Measurements from ENCODE around the gene PRDM16. TPM values are rescaled to one million over a fixed set of nuclear protein-coding genes. Genes with fewer than 3 reads are reported as not detected.

PRDM16 gene
- polyA plus RNA-seq, 1 of the 3 experiments (the other 2 are of a cell fraction) = not detected

DNA sequence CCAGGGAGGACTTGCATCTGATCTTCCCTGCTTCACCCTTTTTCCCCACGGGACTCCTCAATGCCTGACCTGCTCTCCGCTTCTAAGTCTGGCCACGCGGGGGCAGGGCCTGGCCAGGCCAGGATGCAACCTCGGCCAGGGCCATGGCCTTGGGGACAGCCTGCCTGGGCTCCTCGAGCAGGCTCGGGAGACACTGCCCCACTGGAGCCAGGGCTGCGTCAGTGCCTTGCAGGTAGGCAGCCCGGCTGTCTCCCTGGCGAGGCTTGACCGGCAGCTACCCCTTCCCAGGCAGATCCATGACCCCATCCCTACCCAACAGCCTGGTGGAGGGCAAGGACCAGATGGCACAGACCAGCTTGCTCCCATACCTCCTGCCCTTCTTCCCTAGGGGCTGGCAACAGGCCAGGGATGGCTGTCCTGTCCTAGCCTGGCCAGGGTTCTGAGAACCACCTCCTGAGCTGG lies 2.7 kb upstream of the PRDM16 start (continued):
- TF ChIP-seq RAD21 (IDR thresholded peaks at IDR 0.05; ENCODE audit: low read length) = peak; percentile 47
- TF ChIP-seq POLR2AphosphoS5 (IDR thresholded peaks at IDR 0.05; ENCODE audit: low read depth, low read length) = no peak
- TF ChIP-seq GABPA (IDR thresholded peaks at IDR 0.05; ENCODE audit: low read depth) = no peak
- no peak for TF ChIP-seq SIN3A (IDR thresholded peaks at IDR 0.05; ENCODE audit: borderline replicate concordance, low read depth, low read length)

DNA sequence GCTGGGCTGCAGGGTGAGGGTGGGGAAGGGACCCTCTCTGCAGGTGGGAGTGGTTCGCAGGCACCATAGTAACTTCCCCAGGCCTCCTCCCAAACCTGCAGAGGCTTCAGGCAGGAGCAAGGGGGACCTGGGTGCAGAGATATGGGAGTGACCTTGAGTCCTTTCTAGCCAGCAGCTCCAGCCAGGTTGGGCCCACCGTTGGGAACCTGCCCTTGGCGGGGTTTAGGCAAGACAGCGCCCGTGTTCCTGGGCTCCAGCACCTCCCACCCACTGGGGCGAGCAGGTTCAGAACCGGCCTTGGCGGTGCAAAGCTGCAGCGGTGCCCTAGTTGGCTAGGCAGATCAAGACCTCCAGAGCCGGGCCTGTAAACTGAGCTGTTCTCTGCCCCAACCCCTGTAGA lies 2.2 kb upstream of the PRDM16 start:
- Histone ChIP-seq H3K9me3 (no peaks in the 10 kb centered on the region), H3K27me3 (ENCODE audit: insufficient read depth) (peaks cover 59% of the 10 kb centered on the region), H3K4me3 (ENCODE audit: low read depth in 2 of 2, low read length in 1 of 2) (no peak overlapping the region), H3K9ac (no peak overlapping the region), H3K27ac (ENCODE audit: low read depth in 2 of 2, low read length in 1 of 2) (no peak overlapping the region), H3K36me3 (replicated peaks in 1 of 2; ENCODE audit: control insufficient read depth in 1 of 2, insufficient read depth in 2 of 2, low read length in 1 of 2) (no peaks in the 10 kb centered on the region), H3K9me2 (no peaks in the 10 kb centered on the region), H4K20me1 (ENCODE audit: insufficient read depth) (no peaks in the 10 kb centered on the region), H3K4me1 (ENCODE audit: control insufficient read depth in 1 of 2, insufficient read depth in 2 of 2, low read depth in 1 of 2, low read length in 1 of 2) (no peaks in the 10 kb centered on the region), H3K4me2 (no peak overlapping the region), H2AFZ (ENCODE audit: low read depth) (no peak overlapping the region), H3F3A (replicated peaks; ENCODE audit: insufficient read depth) (no peaks in the 10 kb centered on the region), H3K79me2 (ENCODE audit: insufficient read depth) (no peaks in the 10 kb centered on the region)
- POLR2A ChIA-PET = no interaction called here
- peak; percentile 16 for DNase-seq
- no peak for TF ChIP-seq RFX5 (IDR thresholded peaks at IDR 0.05; ENCODE audit: low read length)
- TF ChIP-seq, protein P1, sequence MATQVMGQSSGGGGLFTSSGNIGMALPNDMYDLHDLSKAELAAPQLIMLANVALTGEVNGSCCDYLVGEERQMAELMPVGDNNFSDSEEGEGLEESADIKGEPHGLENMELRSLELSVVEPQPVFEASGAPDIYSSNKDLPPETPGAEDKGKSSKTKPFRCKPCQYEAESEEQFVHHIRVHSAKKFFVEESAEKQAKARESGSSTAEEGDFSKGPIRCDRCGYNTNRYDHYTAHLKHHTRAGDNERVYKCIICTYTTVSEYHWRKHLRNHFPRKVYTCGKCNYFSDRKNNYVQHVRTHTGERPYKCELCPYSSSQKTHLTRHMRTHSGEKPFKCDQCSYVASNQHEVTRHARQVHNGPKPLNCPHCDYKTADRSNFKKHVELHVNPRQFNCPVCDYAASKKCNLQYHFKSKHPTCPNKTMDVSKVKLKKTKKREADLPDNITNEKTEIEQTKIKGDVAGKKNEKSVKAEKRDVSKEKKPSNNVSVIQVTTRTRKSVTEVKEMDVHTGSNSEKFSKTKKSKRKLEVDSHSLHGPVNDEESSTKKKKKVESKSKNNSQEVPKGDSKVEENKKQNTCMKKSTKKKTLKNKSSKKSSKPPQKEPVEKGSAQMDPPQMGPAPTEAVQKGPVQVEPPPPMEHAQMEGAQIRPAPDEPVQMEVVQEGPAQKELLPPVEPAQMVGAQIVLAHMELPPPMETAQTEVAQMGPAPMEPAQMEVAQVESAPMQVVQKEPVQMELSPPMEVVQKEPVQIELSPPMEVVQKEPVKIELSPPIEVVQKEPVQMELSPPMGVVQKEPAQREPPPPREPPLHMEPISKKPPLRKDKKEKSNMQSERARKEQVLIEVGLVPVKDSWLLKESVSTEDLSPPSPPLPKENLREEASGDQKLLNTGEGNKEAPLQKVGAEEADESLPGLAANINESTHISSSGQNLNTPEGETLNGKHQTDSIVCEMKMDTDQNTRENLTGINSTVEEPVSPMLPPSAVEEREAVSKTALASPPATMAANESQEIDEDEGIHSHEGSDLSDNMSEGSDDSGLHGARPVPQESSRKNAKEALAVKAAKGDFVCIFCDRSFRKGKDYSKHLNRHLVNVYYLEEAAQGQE (IDR thresholded peaks at IDR 0.05; ENCODE audit: low read depth, low read length) = no peak
- no peak for TF ChIP-seq FOXM1 (IDR thresholded peaks at IDR 0.05; ENCODE audit: low read depth)
- TF ChIP-seq YY1 (IDR thresholded peaks at IDR 0.05; ENCODE audit: low read depth) = no peak
- no peak for TF ChIP-seq MXI1 (IDR thresholded peaks at IDR 0.05; ENCODE audit: low read depth, low read length)
- TF ChIP-seq FOXJ3 (CRISPR knock-in tag; IDR thresholded peaks at IDR 0.05) = no peak
- no peak for TF ChIP-seq RXRA (IDR thresholded peaks at IDR 0.05; ENCODE audit: borderline replicate concordance, low read depth)
- no peak for TF ChIP-seq POLR2AphosphoS5 (IDR thresholded peaks at IDR 0.05; ENCODE audit: low read depth, low read length)
- no peak for TF ChIP-seq NRF1 (IDR thresholded peaks at IDR 0.05; ENCODE audit: low read depth, low read length)
- TF ChIP-seq PBX3 (IDR thresholded peaks at IDR 0.05) = no peak
- TF ChIP-seq NFIC (IDR thresholded peaks at IDR 0.05; ENCODE audit: borderline replicate concordance) = no peak
- no peak for TF ChIP-seq TEAD4 (IDR thresholded peaks at IDR 0.05; ENCODE audit: borderline replicate concordance, insufficient read depth)
- TF ChIP-seq, protein P2, sequence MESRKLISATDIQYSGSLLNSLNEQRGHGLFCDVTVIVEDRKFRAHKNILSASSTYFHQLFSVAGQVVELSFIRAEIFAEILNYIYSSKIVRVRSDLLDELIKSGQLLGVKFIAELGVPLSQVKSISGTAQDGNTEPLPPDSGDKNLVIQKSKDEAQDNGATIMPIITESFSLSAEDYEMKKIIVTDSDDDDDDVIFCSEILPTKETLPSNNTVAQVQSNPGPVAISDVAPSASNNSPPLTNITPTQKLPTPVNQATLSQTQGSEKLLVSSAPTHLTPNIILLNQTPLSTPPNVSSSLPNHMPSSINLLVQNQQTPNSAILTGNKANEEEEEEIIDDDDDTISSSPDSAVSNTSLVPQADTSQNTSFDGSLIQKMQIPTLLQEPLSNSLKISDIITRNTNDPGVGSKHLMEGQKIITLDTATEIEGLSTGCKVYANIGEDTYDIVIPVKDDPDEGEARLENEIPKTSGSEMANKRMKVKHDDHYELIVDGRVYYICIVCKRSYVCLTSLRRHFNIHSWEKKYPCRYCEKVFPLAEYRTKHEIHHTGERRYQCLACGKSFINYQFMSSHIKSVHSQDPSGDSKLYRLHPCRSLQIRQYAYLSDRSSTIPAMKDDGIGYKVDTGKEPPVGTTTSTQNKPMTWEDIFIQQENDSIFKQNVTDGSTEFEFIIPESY (IDR thresholded peaks at IDR 0.05; ENCODE audit: borderline replicate concordance, low read depth) = no peak
- TF ChIP-seq RAD21 (IDR thresholded peaks at IDR 0.05; ENCODE audit: low read length) = no peak
- no peak for TF ChIP-seq SMC3 (IDR thresholded peaks at IDR 0.05; ENCODE audit: low read depth, low read length)
- TF ChIP-seq GATA2 (CRISPR knock-in tag; IDR thresholded peaks at IDR 0.05) = no peak
- no peak for TF ChIP-seq USF2 (IDR thresholded peaks at IDR 0.05; ENCODE audit: borderline replicate concordance, low read depth, low read length)
- no peak for TF ChIP-seq EZH2phosphoT487 (IDR thresholded peaks at IDR 0.05; ENCODE audit: borderline replicate concordance, low read depth)
- TF ChIP-seq, protein P3, sequence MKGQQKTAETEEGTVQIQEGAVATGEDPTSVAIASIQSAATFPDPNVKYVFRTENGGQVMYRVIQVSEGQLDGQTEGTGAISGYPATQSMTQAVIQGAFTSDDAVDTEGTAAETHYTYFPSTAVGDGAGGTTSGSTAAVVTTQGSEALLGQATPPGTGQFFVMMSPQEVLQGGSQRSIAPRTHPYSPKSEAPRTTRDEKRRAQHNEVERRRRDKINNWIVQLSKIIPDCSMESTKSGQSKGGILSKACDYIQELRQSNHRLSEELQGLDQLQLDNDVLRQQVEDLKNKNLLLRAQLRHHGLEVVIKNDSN (IDR thresholded peaks at IDR 0.05; ENCODE audit: borderline replicate concordance, low read depth) = no peak
- 41% methylated on average over 9 of the region's 10 CpGs for WGBS (ENCODE audit: low lambda C conversion rate)
- CTCF ChIA-PET = interaction anchor here (0.7 to 1.1 kb wide), 2 partner anchors 14 to 119 kb away, joined by 3 read pairs; no protein-coding TSS in a partner anchor

All from SK-N-SH (cell line).